Muscle of back (tissue), 11 donors: ENCODE measurements around the gene VIT. TPM values are rescaled to one million over a fixed set of nuclear protein-coding genes. Genes with fewer than 3 reads are reported as not detected.
"Not testable (repeated sequence)": the region's sequence is repeated elsewhere in the genome, so short reads cannot be mapped to it uniquely, and the experiment has no call there.

Source experiments
- DNase-seq, 3 donors: peaks; one replicate each; pipeline versions ENCODE4 v3.0.0 to v3.0.0-alpha.2; 2013
- polyA plus RNA-seq, 10 donors: library from polyadenylated mRNA; unstranded; fragments of 120-200 nt; gene quantifications; one replicate each; pipeline ENCODE4 v1.2.1, GENCODE V29; 2013; ENCODE audit not compliant: insufficient read length in 10 of 10

VIT gene
- polyA plus RNA-seq, 10 donors = 1.9 to 7.2 (median 4.6) TPM

DNA sequence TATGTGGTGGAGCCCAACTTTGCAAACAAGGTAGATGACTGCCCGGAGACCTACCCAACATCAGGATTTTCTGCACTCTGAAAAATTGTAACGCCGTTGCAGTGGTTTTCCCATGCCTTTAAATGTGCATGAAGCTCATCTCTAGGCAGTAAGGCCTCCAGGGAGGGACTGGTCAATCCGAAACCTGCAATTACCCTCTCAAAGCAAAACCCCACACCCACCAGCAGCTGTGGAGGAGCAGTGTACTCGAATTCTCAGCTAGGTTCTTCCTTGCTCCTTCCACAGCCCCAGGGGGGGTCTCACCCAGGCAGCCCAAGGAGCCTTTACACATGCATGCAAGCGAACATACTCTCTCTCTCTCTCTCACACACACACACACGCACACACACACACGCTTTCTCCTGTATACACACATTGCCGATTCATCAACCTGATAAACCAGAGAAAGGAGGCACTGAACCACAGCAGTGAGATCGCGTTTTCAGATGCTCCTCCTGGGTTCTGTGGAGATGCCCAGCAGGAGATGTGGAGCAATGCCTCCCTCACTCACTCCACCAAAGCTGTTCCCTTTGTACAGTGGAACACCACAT is 109.2 kb downstream of the VIT start:
- no peak for DNase-seq

GRCh38 chr2:36807223-36807886 is 110.8 kb downstream of the VIT start:
- DNase-seq = no peak

- DNase-seq = no peak
These were observed 112.0 kb downstream of the VIT start for GRCh38 chr2:36808386-36809068.

DNA sequence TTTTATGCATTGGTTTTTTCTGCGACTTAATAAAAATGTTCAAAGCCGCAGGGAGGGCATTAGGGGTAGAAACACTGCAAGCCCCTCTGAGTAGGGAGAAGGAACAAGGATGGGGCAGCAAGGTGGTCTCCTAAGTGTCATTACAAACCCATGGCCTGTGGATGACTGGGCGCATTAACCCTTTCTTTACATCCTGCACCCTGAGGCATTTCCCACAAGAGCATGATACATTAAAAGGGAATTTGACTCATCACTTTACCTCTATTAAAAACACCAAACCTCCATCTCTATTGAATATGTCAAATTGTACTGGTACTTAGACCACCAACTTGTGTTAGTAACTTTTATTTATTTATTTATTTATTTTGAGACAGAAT is 112.5 kb downstream of the VIT start:
- no peak for DNase-seq

DNA sequence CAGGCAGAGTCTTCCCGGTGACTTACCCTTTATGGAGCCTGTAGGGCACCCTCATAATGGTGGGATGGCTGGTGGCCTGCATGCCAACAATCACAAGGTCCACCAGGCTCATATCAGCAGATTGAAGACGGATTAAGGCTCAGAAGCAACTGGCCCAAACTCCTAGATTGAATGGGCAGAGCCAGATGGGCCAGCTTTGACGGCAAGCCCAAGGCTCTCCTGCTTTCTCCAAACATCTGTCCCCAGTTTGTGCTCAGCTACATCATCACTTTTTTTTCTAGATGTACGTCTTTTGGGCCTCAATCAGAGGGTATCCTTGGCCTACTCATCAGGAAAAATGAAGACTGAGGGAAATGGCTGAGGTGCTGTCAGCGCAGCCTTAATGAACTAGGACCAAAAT is 114.6 kb downstream of the VIT start:
- DNase-seq = no peak

GRCh38 chr2:36812196-36812595 is 115.7 kb downstream of the VIT start:
- DNase-seq = no peak

DNA sequence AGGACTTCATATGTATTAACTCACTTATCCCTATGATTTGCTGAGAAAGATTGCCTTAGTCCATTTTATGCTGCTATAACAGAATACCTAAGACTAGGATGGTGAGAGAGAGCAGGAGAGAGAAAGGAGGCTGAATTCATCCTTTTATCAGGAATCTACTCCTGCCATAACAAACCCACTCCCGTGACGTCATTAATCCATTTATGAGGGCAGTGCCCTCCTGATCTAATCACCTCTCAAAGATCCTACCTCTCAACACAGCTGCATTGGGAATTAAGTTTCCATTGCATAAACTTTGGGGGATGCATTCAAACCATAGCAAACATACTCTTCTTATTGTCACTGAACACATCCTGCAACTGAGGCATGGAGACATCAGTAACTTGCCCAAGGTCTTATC is 122.0 kb downstream of the VIT start:
- no peak for DNase-seq

- no peak for DNase-seq
These were observed 122.7 kb downstream of the VIT start for GRCh38 chr2:36819095-36819711.

DNA sequence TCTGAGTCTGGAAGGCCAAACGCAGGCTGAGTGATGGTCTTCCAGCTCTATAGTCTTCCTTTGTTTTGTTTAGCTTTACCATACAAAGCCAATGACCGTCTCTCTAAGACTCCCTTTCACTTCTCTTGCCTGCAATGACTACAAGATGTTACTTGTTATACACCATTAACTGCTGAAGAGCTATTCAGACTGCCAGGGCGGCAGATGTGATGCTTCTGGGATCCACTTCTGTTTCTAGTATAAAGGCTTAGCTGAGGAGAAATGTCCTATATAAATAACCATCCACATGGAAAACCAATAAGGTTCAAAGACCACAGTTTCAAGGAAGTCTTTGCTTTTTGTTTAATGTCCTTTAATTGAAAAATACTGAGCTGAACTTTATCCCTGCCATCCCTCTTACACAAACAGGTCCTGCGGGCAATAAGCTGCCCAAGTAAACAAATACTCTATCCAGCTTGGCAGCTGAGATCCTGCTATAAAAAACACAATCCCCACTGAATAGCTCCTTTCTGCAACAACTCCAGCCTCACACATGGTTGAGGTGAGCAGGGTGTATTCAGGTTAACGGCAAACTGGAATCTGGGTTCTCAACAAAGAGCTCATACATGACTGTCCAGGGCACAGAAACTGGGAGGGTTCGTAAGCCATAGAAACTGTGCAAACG is 124.6 kb downstream of the VIT start:
- DNase-seq = no peak

- no peak for DNase-seq
These were observed 127.4 kb downstream of the VIT start for GRCh38 chr2:36823862-36824261.

DNA sequence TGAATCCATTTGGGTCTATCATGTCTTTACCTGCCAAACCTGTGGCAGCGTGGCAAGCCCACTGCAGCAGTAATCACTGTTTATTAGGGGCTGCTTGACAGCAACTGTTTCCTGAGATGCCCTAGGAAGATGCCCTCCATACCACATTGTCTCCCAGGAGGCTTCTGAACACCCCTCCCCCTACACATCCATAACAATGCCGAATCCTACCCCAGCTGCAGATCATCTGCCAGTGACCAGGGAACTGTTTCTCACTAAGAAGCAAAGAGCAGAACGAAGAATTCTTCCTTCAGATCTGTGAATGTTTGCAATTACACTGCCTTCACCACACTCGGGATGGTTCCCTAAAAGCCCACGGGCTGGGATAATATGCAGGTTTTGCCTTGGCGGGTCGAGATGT is 127.8 kb downstream of the VIT start:
- no peak for DNase-seq

DNA sequence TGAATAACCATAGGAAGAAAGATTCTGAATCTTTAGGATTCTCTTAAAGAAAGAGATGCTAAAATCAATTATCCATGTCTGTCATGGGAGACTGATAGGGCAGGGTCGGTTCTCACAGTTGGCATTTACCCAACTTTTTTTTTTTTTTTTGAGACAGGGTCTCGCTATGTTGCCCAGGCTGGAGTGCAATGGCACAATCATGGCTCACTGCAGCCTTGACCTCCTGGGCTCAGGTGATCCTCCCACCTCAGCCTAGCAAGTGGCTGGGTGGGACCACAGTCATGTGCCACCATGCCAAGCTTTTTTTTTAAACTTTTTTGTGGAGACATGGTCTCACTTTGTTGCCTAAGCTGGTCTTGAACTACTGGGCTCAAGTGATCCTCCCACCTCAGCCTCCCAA is 128.2 kb downstream of the VIT start:
- not testable (repeated sequence) for DNase-seq

DNA sequence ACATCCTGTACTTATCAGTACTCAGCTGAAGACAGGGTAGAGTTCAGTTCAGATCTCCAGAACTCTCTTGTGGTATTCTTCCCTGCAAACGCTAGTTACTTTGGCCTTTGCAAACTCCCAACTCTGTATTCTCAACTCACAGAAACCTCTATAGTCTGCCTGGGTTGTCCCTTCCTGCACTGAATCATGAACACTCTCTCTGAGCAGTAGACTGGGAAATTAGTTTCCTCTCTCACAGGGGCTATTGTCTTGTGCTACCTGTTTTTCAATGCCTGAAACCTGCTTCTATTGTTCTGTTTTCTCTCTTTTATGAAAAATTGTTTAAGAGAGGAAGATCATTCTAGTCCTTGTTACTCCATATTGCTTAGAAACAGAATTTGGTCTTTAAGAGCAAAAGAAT is 134.7 kb downstream of the VIT start:
- no peak for DNase-seq

DNA sequence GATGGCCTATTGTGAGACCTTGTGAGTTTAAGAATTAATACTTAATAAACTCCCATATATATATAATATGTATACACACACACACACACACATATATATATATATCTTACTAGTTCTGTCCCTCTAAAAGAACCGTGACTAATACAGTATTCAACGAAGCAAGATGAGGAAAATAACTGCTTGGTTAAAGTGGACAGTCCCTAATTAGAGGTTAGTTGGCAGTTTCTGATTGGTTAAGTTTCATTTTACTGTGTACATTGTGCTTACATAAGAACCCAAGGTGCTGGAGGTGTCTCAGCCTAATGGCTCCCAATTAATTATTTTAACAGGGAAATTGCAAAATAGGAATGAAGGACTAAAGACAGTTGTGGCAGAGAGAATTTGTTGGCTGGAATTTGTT is 137.7 kb downstream of the VIT start:
- no peak for DNase-seq

DNA sequence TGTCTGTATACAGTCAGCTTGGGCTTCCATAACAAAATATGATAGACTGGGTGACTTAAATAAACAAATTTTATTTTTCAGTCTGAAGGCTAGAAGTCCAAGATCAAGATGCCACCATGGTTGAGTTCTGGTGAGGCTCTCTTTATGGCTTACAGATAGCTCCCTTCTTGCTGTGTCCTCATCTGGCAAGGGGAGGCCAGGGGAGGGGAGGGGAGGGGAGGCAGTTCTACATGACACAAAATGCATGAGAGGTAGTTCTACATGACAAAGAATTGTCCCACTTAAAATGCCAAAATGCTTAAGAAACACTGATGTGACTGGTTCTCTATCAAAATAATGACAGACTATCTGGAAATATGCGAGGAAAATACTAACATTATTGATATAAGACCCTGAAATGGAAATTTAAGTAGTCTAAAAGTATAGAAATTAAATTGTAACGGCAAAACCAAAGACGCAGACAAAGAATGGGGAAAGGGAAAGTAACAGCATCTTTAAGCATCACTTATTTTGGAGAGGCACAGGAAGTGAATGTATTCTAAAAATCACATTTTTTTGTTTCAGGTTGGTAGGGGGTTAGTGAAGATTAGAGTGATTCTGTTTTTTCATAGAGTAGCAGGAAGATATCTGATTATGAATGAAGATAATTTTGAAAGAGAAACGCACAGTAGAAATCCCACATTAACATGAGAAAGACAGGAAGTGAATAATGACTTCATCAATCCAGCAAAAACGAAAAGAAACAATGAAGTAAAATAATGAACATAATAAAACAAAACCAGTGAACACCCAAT is 138.4 kb downstream of the VIT start:
- DNase-seq = no peak

DNA sequence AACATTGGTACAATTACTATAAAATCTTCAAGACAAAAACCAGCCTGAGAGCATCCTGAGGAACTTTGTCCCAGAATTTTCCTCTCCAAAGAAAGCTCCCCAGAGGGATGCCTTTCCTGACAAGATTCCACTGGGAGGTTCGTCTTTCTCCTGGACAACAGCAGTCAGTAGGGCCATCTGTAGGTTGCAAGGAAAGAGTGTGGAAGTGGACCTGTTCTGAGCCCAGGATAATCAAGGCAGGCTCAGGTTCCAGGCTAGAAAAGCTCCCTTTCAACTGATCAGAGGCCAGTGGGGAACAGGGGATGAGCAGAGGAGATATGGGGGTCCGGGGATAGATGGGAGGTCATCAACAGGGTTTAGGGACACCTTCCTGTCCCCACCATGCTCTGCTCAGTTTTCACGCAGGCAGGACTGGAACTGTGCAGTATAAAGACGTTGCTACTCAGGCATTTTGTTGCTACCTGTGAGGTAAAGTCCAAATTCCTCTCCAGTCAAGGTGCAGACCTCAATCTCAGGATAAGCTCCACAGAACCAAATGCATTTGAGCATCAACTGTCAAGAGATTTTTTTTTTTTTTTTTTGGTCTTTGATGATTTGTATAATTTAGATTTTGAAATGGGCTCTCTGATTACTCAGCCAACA is 143.6 kb downstream of the VIT start:
- no peak for DNase-seq

DNA sequence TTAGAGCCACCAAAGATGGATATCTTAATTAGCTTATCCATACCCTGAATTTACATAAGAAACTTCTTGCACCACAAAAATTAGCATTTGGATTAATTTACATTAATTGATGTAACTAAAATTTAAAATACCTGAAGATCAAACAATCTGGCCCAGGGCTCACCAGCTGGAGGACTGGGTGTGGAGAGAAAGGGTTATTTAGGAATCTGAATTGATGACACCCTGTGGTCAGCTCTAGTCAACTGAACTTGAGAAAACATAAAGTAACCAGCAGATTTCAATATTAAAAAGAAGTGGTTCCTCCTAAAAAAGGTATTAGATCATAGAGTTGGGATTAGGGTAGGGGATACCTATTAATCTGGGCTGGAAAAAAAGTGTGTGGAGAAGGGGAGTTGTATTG is 147.3 kb downstream of the VIT start:
- no peak for DNase-seq

- DNase-seq = no peak
These were observed 152.8 kb downstream of the VIT start for GRCh38 chr2:36849265-36849664.

- DNase-seq = no peak
These were observed 157.7 kb downstream of the VIT start for GRCh38 chr2:36854241-36854640.

GRCh38 chr2:36855429-36855828 is 158.9 kb downstream of the VIT start:
- DNase-seq = no peak

GRCh38 chr2:36857713-36858112 is 161.2 kb downstream of the VIT start:
- DNase-seq = no peak
